Stimulated activated CD8-positive, alpha-beta memory T cell treated with anti-CD3 and anti-CD28 coated beads, Interleukin-7, amount 100 ng/mL, for 24 hours (primary cell): ENCODE data around the gene TGFBR3L.
A peak's percentile ranks its signal among the peaks of the same experiment; 100 is the strongest.
"Not testable (repeated sequence)": the region's sequence is repeated elsewhere in the genome, so short reads cannot be mapped to it uniquely, and the experiment has no call there.

Experiments
- DNase-seq: peaks from one replicate; pipeline ENCODE4 v3.0.0-alpha.2; 2020; ENCODE audit warnings: low read depth

TGFBR3L gene

DNA sequence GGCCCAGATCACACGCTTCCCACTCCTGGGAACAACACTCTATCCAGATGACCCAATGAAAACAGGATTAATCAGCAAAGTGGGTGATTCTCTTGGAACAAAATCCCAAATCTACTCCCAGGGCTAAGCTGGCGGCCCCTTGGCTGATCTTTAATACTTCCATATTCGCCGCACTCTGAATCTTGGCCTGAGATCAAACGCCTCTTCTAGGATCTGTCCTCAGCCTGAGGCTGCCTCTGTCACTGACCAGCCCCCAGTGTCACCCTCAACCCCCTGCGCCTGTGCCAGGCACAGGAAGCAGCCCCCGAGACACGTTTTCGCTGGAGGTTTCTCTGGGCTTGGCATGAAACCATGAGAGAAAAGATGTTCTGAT, 13.7 kb downstream of the TGFBR3L start:
- DNase-seq: no peak

DNA sequence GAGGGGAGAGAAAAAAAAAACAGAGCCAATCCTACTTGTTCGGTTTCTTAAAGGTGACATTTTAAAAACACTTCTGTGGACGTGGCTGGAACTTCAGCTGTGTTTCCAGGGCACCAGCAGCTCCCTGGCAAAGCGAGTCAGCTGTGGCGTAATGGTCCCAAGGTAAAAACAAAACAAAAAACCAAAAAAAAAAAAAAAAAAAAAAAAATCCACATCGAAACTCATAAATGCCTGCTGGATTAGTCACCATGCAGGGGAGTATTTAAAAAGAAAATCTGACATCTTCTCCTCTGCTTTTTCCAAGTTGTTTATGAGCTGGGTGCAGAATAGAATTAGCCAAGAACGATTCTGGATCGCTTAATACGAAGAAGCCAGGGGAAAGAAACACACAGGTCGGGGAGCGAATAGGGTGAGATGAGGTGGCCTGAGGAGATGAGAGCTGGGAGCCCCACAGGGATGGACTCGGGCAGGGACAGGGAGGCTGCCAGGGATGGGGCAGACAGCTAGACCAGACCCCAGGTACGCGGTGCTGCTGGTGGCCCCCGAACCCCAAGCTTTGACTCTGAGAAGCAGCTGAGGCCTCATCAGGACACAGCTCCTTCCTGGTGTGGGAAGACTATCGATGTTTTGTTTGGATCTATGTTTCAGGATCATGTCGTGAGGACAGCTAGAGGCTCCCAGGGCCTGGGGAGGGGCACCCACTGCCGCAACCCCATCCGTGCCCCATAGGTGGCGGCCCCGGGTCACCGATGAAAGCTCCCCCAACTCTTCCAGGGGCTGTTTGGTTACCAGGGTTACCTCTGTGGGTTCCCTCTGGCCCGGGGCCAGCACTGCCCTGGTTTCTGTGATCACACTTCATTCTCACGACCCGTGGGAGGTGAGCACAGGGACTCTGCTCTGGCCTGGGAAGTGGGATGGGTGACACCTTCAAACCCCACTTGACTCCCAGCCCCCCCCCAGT, 14.4 kb downstream of the TGFBR3L start:
- DNase-seq: no peak

DNA sequence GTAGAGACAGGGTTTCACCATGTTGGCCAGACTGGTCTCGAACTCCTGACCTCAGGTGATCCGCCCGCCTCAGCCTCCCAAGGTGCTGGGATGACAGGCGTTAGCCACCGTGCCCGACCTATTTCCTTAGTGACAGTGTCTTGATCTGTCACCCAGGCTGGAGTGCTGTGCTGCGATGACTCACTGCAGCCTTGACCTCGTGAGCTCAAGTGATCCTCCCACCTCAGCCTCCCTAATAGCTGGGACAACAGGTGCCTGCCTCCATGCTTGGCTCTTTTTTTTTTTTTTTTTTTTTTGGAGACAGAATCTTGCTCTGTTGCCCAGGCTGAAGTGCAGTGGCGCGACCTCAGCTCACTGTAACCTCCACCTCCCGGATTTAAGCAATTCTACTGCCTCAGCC, 15.4 kb downstream of the TGFBR3L start:
- DNase-seq: not testable (repeated sequence)

DNA sequence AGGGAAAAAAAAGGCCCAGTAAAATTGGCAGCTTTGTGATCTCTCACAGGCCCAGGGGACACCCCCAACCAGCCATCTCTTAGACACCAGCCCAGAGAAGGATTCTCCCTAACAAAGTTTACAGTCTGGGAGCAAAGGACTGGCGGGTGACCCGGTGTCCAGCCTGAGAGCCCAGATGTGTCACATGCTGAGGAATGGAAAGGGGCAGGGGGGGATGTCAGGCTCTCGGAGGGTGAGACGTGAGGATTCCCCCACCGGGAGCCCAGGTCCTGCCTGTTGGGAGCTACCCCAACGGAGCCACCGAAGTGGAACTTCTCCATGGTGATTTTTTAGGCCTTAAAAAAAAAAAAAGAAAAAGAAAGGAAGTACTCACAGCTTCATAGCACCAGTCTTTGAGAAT, 16.1 kb downstream of the TGFBR3L start:
- DNase-seq: no peak

DNA sequence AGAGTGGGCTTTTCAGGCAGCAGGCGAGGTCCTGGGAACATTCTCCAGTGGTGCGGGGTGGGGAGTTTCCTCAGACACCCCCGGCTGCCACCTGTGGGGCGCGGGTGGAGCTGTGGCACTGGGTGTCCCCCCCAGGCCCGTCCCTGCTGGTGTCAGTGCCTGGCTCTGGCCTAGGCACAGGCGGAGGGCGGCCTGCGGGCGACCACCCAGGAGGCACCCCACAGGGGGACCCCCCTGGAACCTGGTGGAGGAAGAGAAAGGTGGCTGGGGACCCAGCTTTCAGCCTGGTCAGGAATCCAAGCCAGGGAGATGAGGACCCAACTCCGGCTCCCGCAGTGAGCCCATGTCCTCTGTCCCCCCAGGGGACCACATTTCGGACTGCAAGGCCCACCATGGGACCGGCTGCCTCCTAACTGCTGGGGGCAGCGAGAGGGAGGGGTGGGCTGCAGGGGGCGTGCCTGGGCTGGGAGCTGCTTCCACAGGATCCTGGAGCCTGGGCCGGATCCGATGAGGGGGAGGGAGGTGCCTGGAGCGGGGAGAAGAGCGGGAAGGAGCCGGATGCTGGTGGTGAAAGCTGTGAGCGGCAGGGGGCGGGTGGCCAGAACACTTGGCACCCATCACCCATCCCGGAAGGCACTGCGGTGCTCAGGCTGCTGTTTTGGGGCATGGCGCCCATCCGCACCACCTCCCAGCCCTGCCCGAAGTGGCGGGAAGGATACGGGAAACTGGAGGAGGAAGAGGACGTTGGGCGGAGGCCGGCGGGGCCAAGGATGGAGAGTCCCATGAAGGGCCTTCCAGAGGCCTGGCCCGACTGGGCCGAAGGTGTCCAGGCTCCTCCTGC, 16.8 kb downstream of the TGFBR3L start:
- DNase-seq: no peak

DNA sequence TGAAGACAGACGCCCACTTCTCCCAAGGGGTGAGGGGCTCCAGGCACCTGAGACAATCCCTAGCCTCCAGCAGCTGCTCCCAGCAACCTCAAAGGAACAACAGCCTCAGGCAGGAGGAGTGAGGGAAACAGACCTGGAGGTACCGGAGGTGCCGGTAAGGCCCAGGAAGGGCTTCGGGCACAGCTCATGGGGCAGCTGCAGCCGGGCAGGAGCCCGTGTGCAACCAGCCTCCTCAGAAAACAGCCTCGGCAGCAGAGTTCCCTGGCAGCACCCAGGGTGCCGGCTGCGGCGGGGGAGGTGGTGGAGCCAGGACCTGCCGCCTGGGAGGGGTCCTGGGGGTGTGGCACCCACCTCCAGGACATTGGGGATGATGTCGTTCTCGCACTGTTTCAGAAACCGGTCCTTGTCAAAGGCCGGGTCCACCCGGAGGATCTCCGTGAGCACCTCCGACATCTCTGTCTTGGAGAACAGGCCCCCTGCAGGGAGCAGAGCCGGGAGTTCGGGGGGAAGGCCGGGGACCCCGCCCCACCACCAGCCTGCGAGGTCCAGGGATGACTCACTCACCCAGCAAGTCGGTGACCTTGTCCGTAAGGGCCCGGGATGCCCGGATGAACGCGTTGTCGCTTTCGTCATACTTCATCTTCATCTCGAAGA, 17.8 kb downstream of the TGFBR3L start:
- no peak for DNase-seq

DNA sequence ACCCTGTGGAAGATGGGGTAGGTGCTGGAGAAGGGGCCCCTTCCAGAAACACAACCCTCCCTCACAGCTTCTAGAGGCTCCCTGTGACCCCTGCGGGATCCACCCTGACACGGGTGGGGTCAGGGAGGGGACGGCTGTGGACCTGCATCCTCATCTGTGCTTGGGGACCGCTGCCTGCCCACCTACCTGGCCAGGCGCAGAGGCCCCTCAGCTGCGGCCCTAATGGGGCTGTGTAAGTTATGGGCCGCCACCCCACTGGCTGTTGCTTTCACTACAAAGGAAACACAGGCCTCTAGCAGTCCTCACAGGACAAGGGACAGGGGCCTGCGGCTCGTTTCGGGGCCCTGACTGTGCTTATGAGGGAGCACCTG, 18.3 kb downstream of the TGFBR3L start:
- no peak for DNase-seq

DNA sequence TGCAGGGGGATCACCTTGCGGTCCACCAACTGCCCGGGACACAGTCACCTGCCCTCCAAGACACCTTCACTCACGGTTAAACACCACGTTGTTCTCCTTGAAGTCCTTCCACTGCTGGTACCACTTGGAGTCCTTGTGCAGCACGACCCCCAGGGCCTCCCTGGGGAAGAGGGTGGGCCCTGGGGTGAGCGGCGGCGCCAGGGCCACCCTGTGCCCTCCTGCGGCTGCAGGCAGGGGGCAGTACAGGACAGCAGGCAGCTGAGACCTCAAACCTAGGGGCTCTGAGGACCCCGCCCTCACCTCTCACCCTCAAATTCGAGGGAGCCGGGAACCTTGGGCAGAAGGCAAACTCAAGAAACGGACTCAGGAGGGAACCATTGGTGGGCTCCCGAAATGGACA, 18.8 kb downstream of the TGFBR3L start:
- no peak for DNase-seq

DNA sequence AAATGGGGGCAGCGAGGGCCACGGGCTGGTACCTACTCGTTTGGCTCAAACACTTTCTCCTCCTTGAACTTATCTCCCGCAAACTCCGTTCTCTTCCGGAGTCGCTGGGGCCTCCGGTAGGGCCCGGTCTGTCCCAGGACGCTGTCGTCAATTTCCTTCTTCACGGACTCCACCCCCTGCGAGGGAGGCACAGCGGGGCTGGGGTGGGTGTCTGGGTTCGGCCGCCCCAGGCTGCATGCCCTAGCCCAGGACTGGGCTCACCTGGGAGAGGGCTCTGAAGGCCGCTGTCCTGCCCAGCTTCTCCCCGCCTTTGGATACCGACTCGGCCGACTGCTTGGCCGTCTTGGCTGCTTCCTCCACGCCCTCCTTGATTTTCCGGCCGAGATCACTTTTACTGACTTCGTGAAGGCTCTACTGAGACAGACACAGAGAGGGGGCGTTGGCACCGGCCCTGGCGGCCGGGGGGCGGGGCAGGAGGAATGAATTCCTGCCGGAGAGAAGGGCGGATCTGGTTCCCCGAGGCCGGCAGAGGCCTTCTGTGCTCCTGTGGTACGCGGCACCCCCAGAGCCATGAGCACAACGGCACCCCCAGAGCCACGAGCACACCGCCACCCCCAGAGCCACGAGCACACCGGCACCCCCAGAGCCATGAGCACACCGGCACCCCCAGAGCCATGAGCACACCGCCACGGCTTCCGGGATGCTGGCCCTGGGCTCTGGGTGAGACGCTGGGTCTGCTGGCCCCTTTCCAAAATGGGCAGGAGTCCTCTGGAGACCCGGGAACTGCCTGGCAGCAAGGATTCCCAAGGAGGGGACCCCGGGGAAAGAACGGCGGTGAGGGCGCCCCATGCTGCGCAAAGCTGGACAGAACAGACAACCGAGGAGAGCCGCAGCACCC, 19.4 kb downstream of the TGFBR3L start:
- DNase-seq: no peak

GRCh38 chr19:7934766-7935165, 20.1 kb downstream of the TGFBR3L start:
- DNase-seq: no peak

- no peak for DNase-seq
These were observed 26.2 kb downstream of the TGFBR3L start for GRCh38 chr19:7940841-7941240.

- no peak for DNase-seq
These were observed 27.4 kb downstream of the TGFBR3L start for GRCh38 chr19:7941895-7942596.

- no peak for DNase-seq
These were observed 28.4 kb downstream of the TGFBR3L start for GRCh38 chr19:7942981-7943443.

- peak; percentile 96 for DNase-seq
These were observed 29.0 kb downstream of the TGFBR3L start, which contains the start of gene TIMM44 for GRCh38 chr19:7943444-7944176. Gene TIMM44, minus strand, starts transcription at chr19:7943666. Its CDS starts 15 bp downstream, at chr19:7943651.

DNA sequence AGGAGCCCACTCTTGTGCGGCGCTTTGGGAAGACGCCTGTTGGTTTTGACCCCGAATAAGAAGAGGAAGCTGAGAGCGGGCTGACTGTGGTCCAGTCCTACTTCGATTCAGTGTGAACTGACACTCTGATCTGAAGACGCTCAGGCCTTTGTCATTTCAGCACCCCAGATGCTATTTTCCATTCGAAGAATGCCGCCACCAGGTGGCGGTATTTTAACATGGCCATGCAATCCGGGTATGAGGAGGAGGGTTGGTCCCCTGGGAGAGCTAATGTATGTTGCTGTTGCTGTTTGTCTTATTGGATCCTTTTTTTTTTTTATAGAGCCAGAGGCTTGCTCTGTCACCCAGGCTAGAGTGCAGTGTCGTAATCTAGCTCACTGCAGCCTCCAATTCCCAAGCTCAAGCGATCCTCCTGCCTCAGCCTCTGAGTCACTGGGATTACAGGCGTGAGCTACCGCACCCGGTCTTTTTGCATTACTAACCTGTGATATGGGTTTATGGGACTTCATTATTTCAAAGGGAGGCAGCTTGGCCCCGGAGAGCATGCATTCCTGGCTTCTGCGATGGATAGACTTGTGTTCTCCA, 29.6 kb downstream of the TGFBR3L start:
- peak; percentile 73 for DNase-seq

DNA sequence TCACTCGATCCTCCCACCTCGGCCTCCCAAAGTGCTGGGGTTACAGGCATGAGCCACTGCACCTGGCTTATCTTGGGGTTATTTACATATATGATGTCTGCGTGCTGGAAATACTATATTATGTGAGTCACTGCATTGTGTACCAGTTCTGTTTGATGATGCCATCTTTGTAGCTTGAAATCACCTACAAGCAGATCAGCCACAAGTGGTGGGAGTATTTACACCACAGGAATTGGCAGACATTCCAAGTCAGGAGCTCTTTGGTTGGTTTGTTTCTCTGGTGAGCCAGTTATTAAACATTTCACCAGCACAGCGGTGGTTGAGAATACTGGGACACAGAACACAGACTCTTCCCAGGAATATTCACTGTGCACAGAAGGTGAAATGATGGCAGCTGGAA, 33.3 kb downstream of the TGFBR3L start:
- no peak for DNase-seq

GRCh38 chr19:7953060-7953459, 38.4 kb downstream of the TGFBR3L start:
- DNase-seq: no peak

GRCh38 chr19:7953576-7953975, 38.9 kb downstream of the TGFBR3L start:
- DNase-seq: no peak

DNA sequence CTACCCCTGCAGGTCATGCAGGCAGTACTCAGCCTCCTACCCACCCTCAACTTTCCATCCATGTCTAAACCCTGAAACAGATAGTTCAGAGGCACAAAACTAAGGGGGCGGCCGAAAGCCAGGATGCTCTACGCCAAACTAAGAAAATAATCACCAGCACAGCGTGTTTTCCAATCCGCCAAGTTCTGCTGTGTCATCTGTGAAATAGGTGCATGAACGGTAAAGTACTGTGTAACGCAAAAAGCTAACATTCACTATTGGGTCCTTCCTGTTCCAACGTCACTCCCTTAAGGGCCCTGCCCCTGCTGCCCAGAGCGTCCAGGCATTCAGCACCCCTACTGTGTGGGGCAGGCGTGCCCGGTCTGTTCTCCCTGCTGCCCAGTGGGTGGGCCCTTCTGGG, 41.1 kb downstream of the TGFBR3L start:
- DNase-seq: no peak

DNA sequence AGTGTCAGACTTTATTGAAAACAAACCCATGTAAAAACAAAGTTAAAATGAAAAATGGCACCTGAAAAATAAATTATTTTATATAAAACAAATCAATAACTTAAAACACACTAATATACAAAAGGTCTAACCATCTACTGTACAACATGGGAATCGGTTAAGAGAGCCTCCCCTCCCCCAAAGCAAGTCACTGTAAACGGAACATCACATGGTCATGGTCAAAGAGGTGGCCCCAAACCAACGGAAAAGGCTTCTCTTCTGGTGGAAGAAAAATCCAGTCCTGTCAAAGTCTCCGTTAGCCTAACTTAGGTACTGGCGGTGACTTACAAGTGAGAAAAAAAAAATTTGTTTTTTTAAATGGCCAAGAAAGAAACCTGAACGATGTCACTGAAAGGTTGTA, 44.6 kb downstream of the TGFBR3L start:
- DNase-seq: no peak
